ENCODE data around the gene PDE6C. TPM values are rescaled to one million over a fixed set of nuclear protein-coding genes. Genes with fewer than 3 reads are reported as not detected.

Gene PDE6C
- total and polyA plus RNA-seq, 2 of the 8 experiments (the other 6 are each of a cell fraction or from before 2014, with no cell fraction given): not detected

GRCh38 chr10:93604146-93604545 lies 8.2 kb upstream of the PDE6C start:
- H2BK12ac ChIP-seq (ENCODE audit: low read depth, low read length): no peak overlapping the region
- DNase-seq (ENCODE audit: low read depth in 1 of 2, low spot score in 2 of 2): no peak
- no peak overlapping the region for H2BK120ac ChIP-seq (replicated peaks; ENCODE audit: low read depth, low read length)
- no peak for TF ChIP-seq HDAC2 (IDR thresholded peaks at IDR 0.05; ENCODE audit: borderline replicate concordance in 1 of 2, low read depth in 2 of 2, low read length in 2 of 2)
- no peak overlapping the region for H3K4me3 ChIP-seq (ENCODE audit: extremely low read depth in 1 of 4, insufficient read depth in 2 of 4, low read depth in 3 of 4, low read length in 4 of 4)
- H4K91ac ChIP-seq (replicated peaks; ENCODE audit: insufficient read length, low read length): no peak overlapping the region
- no peak for FAIRE-seq
- no peak overlapping the region for H3K56ac ChIP-seq (replicated peaks; ENCODE audit: insufficient read length, low read depth, low read length)
- no peak overlapping the region for H3K23ac ChIP-seq (ENCODE audit: insufficient read length)
- whole genome bisulfite sequencing, 2 experiments (ENCODE audit: extremely low coverage in 1 of 2, insufficient coverage in 1 of 2, insufficient read length in 1 of 2, insufficient replicate concordance in 2 of 2, low coverage in 1 of 2, low lambda C conversion rate in 2 of 2, missing lambda C conversion rate in 1 of 2): 91% methylated on average over 2 of the region's 2 CpGs; no CpG with 5 or more reads in 1 of the 2 experiments
- no peak overlapping the region for H3K9ac ChIP-seq (replicated peaks in 1 of 4; ENCODE audit: extremely low read depth in 1 of 4, low read depth in 3 of 4, low read length in 3 of 4)
- H3K4ac ChIP-seq (replicated peaks; ENCODE audit: insufficient read length, low read depth, low read length): no peak overlapping the region
- H2BK15ac ChIP-seq (ENCODE audit: low read length): no peak overlapping the region
- no peak overlapping the region for H4K8ac ChIP-seq (ENCODE audit: extremely low read depth, insufficient read depth, low read length)
- H3K18ac ChIP-seq (ENCODE audit: extremely low read depth, low read length): no peak overlapping the region
- ChIA-PET CTCF (ENCODE audit: partially characterized antibody) (no interaction called here), POLR2A (ENCODE audit: partially characterized antibody) (no interaction called here)
- no peak overlapping the region for H4K5ac ChIP-seq (ENCODE audit: insufficient read length, low read depth, low read length)
- H3K9me3 ChIP-seq (ENCODE audit: insufficient read depth in 2 of 2, low read depth in 1 of 2, low read length in 1 of 2): no peaks in the 10 kb centered on the region
- H2AK5ac ChIP-seq (ENCODE audit: low read depth, low read length): no peak overlapping the region
- H2BK20ac ChIP-seq (ENCODE audit: low read length): no peak overlapping the region
- H3K27me3 ChIP-seq (replicated peaks in 1 of 4; ENCODE audit: control insufficient read depth in 3 of 4, extremely low read depth in 1 of 4, insufficient read depth in 3 of 4, low read length in 3 of 4): peaks cover 27 to 45% (median 35%) of the 10 kb centered on the region in 4 experiments
- no peak overlapping the region for H2BK5ac ChIP-seq (ENCODE audit: low read depth, low read length)
- H3K36me3 ChIP-seq (ENCODE audit: control insufficient read depth in 2 of 4, insufficient read depth in 4 of 4, low read length in 3 of 4): no peaks in the 10 kb centered on the region
- H4K20me1 ChIP-seq (replicated peaks in 1 of 2; ENCODE audit: control insufficient read depth in 1 of 2, insufficient read depth in 2 of 2, low read length in 2 of 2): no peaks in the 10 kb centered on the region
- no peak overlapping the region for H3K14ac ChIP-seq (ENCODE audit: insufficient read length)
- peaks cover 0 to 4% (median under 1%) of the 10 kb centered on the region in 4 experiments; a peak in 3 of 7 replicates for H3K4me1 ChIP-seq (replicated peaks in 1 of 4; ENCODE audit: control insufficient read depth in 3 of 4, insufficient read depth in 4 of 4, low read length in 3 of 4)
- H3K79me2 ChIP-seq (ENCODE audit: control insufficient read depth in 1 of 2, insufficient read depth in 2 of 2, low read length in 2 of 2): no peaks in the 10 kb centered on the region
- peaks cover 7% of the 10 kb centered on the region; the same call in 1 of the 2 replicates for H3K23me2 ChIP-seq (ENCODE audit: low read depth, low read length)
- H3K4me2 ChIP-seq (ENCODE audit: insufficient read depth in 1 of 2, low read depth in 2 of 2, low read length in 2 of 2): no peak overlapping the region
- no peaks in the 10 kb centered on the region for H3K79me1 ChIP-seq (ENCODE audit: low read depth, low read length)
- H3K27ac ChIP-seq (ENCODE audit: low read depth, low read length): no peak overlapping the region
- no peak overlapping the region for H2AFZ ChIP-seq (ENCODE audit: low read length)

All from H1 (cell line).